LoVo (cell line): ENCODE results near the gene CDK5R1.
"Not testable (repeated sequence)": the region's sequence is repeated elsewhere in the genome, so short reads cannot be mapped to it uniquely, and the experiment has no call there.

ENCODE experiments used
- DNase-seq: peaks from one replicate; pipeline ENCODE4 v3.0.0-alpha.2; 2016; ENCODE audit warnings: low spot score

Gene CDK5R1

DNA sequence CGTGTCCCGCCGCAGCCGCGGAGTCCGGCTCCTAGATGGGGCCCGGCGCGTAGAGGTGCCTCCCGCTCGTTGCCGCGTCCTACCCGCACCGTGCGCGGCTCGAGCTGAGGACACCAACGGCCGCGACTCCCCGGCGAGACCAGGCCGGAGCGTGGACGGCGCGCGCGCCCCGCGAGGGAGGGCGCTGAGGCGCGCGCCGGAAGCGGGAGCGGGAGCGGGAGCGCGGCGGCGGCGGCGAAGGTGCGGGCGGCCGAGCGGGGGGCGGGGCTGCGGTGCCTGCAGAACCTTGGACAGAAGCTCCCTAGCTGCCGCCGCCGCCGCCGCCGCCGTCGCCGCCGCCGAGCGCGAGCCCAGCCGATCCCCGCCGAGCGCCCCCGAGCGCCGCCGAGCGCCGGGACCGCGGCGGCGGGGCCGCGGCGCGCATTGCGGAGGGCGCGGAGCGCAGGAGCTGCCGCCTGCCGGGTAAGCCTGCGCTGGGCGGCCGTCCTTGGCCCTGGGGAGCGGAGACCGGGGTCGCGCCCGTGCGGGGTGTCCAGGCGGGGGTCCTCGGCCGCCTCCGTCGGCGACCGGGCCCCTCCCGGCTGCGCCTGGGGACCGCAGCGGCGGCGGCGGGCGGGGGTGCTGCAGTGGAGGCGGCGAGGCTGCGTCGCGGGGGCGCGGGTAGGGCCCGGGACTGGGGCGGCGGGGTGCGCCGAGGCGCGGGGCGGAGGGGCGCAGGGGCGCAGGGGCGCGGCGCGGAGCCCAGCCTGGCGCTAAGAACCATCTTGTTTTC, at the start of gene CDK5R1:
Gene CDK5R1, plus strand, starts transcription at position 293 of the 772 bp plus-strand sequence. CDS start 628 bp downstream, outside the sequence.
- DNase-seq, result peak; percentile 67

GRCh38 chr17:32440722-32441121, 46.1 kb upstream of the CDK5R1 start:
- DNase-seq, result no peak

DNA sequence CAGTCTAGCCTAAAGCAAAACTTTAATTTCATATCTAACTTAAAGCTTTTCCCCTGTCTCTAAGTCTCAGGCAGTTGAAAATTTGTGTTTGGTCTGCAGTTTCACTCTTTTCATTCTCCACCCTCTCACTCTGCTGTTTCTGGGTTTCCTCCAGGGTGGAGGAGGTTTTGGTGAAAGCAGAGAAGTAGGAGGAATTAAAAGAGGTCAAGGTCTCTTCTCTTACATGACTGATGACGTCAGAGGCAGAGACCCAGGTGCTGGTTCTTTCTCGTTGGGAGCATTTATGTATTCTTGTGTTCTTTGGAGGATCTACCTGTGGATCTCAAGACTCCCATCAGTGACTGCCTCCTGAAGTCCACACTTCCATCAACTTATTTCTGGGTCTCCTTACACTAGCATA, 44.9 kb upstream of the CDK5R1 start:
- no peak for DNase-seq

GRCh38 chr17:32443827-32444300, 42.9 kb upstream of the CDK5R1 start:
- DNase-seq, result no peak

- DNase-seq, result peak; percentile 95
These were observed 42.3 kb upstream of the CDK5R1 start, which contains the start of gene PSMD11 for GRCh38 chr17:32444301-32445073. Gene PSMD11 (plus strand): TSS chr17:32444510. CDS start chr17:32444524, 14 bp downstream.

GRCh38 chr17:32445074-32445415, 41.7 kb upstream of the CDK5R1 start:
- DNase-seq, result peak; percentile 67

DNA sequence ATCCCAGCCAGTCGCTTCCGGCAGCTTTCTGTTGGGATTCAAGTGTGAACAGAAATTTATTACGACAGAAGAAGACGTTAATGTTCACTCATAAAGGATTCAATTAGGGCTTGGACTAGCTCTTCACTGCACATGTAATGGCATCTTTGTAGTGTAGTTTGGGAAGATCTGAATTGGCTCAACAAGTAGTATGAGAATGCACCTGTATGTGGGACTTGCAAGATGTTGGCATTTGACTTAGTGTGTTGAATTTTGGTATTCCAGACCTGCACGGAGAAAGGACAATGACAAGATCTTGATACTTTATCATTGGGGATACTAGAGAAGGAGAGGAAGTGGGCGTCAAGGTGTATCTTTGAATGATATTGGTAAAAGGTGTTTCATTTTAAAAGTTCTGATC, 41.3 kb upstream of the CDK5R1 start:
- no peak for DNase-seq

DNA sequence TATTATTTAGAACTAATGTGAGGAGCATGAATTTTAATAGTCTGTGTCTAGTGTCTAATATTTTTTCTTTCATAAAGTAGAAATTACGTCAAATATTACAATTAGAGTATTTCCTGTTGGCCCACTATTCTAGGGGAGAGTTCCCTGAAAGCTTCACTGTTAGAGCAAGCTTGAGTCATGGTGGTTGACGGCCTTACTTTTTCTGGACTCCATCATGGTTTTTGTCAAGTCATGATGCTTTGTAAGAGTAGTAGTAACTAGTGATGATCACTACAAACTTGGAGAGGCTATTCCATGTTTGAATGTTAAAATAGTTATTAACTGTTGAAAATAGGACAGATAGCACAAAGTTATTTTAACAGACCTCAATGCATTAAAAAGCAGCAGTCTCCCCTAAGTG, 40.8 kb upstream of the CDK5R1 start:
- DNase-seq, result no peak

DNA sequence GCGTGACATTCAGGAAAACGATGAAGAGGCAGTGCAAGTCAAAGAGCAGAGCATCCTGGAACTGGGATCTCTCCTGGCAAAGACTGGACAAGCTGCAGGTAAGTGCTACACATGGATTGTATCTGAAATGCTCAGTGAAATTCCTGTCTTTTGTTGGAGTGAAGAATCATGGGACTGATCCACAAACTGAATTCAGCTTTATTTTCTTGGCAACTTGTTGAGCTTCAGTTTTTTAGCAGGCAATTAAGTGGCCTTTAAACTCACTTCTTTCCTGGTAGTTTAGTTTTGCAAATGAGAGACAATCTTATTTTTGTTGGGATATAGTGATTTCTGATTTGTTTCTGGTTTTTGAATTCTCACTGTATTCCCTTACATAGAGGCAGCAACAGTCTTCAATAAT, 39.8 kb upstream of the CDK5R1 start:
- no peak for DNase-seq

DNA sequence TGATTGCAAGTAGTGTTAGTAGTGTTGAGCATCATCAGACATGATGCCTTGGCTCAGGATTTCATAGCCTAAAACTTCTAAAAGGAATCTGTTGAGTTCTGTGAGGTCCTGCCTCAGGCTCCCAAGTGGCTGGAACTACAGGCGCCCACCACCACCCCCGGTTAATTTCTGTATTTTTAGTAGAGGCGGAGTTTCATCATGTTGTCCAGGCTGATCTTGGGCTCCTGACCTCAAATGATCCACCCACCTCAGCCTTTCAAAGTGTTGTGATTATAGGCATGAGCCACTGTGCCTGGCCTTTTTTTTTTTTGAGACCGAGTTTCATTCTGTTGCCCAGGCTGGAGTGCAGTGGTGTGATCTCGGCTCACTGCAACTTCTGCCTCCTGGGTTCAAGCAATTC, 36.8 kb upstream of the CDK5R1 start:
- DNase-seq, result no peak

- DNase-seq, result not testable (repeated sequence)
These were observed 36.4 kb upstream of the CDK5R1 start for GRCh38 chr17:32450379-32450778.

- no peak for DNase-seq
These were observed 34.9 kb upstream of the CDK5R1 start for GRCh38 chr17:32451879-32452278.

GRCh38 chr17:32452281-32452680, 34.5 kb upstream of the CDK5R1 start:
- DNase-seq, result no peak

DNA sequence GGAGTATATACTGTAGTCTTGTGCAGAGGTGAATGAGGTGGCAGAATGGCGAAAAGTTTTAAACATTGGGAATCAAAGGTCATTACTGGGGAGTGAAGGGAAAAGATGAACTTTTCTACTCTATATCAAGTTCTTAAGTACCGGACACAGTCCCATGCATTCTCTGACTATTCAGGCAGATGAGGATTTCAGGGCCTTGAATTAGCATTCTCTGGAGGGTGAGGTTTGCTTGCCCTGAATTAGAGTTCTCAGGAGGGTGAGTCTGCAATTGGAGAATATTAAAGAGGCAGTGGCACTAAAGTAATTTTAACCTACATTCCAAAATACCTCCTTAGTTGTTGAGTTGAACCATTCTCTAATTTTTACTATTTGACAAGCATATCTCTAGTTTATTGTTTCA, 33.4 kb upstream of the CDK5R1 start:
- DNase-seq, result no peak

- DNase-seq, result no peak
These were observed 28.4 kb upstream of the CDK5R1 start for GRCh38 chr17:32458371-32458770.

GRCh38 chr17:32460054-32460453, 26.7 kb upstream of the CDK5R1 start:
- DNase-seq, result no peak

- DNase-seq, result no peak
These were observed 25.3 kb upstream of the CDK5R1 start for GRCh38 chr17:32461498-32461852.

DNA sequence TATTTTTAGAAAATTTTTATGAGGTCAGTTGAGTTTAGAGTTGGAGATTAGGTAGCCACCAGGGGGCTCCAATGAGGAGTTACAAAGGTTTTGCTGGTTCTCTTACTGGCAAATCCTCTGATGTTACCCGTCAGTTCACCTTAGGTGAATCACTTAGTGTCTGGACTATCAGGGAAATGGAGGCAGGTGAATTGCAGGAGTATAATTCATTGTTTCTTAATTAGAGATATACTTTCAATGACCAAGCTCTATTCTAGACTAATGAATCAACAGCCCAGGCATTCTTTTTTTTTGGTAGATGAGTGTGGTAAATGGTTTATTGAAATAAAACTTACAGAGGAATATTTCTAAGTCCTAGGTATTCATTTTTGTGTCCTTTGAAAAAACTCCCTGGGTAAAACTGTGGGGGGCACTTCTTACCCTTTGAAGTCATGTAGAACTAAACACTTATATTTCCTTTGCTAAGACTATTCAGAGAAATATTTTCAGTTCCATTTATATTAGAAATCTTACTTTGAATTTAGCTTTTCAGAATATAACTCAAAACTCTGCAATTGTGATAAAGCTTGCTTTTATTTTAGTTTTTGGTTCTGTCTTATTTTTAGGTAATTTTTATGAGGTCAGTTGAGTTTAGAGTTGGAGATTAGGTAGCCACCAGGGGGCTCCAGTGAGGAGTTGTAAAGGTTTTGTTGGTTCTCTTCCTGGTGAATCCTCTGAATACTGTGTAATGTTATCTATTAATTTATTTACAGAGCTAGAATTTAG, 24.8 kb upstream of the CDK5R1 start:
- DNase-seq, result peak; percentile 45

DNA sequence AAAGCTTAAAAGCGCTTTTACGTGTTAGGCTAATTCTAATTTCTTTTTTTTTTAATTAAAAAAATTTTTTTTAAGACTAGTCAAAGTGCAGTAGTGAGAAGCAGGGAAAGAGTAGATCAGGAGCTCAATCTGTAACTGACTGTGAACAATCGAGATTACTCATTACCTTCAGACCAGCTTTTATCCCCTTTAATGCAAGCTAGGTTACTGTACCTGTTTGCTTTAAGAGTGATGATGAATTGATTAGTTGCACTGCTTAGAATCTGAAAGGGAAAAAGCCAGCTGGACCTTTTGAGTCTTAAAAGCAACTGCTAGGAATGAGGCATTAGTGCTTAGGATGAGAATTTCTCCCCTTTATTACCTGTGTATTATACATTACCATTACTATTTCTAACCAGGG, 23.5 kb upstream of the CDK5R1 start:
- DNase-seq, result no peak

GRCh38 chr17:32464374-32464773, 22.4 kb upstream of the CDK5R1 start:
- DNase-seq, result no peak

GRCh38 chr17:32467949-32468348, 18.8 kb upstream of the CDK5R1 start:
- no peak for DNase-seq

- DNase-seq, result no peak
These were observed 16.2 kb upstream of the CDK5R1 start for GRCh38 chr17:32470405-32471167.
